HG03571 (cell line): ENCODE measurements around the gene SPEM2.

Experiments
- ATAC-seq: cut with Tn5 transposase; IDR thresholded peaks from one replicate; pipeline ENCODE4 v1.9.1; 2021; ENCODE audit not compliant: unreplicated experiment

Gene SPEM2

GRCh38 chr17:7403977-7404736, 21.3 kb upstream of the SPEM2 start, which contains the start of gene TMEM256:
TMEM256 (minus strand) TSS chr17:7404097; CDS start chr17:7404084, 13 bp downstream.
- ATAC-seq: peak; percentile 84

GRCh38 chr17:7404737-7405349, 20.6 kb upstream of the SPEM2 start:
- ATAC-seq: peak; percentile 25

- no peak for ATAC-seq
Measured at GRCh38 chr17:7405350-7406234, 19.8 kb upstream of the SPEM2 start.

- no peak for ATAC-seq
Measured at GRCh38 chr17:7406235-7406825, 19.1 kb upstream of the SPEM2 start.

GRCh38 chr17:7407082-7407481, 18.3 kb upstream of the SPEM2 start:
- no peak for ATAC-seq

GRCh38 chr17:7407485-7408251, 17.7 kb upstream of the SPEM2 start, which contains the start of gene NLGN2:
NLGN2 (plus strand) TSS chr17:7407845; CDS start chr17:7408256, 411 bp downstream.
- no peak for ATAC-seq

- no peak for ATAC-seq
Measured at GRCh38 chr17:7408252-7408727, 17.1 kb upstream of the SPEM2 start.

GRCh38 chr17:7408863-7409262, 16.6 kb upstream of the SPEM2 start:
- ATAC-seq: no peak

GRCh38 chr17:7409716-7410115, 15.7 kb upstream of the SPEM2 start:
- no peak for ATAC-seq

- ATAC-seq: no peak
Measured at GRCh38 chr17:7410634-7411426, 14.6 kb upstream of the SPEM2 start.

GRCh38 chr17:7411427-7411750, 14.0 kb upstream of the SPEM2 start:
- no peak for ATAC-seq

GRCh38 chr17:7413346-7413985, 11.9 kb upstream of the SPEM2 start:
- ATAC-seq: no peak

GRCh38 chr17:7414837-7415236, 10.6 kb upstream of the SPEM2 start:
- ATAC-seq: no peak

GRCh38 chr17:7415784-7416183, 9.6 kb upstream of the SPEM2 start:
- ATAC-seq: no peak

- no peak for ATAC-seq
Measured at GRCh38 chr17:7416323-7416722, 9.1 kb upstream of the SPEM2 start.

GRCh38 chr17:7417056-7417655, 8.3 kb upstream of the SPEM2 start:
- no peak for ATAC-seq

- no peak for ATAC-seq
Measured at GRCh38 chr17:7418472-7419152, 6.8 kb upstream of the SPEM2 start.
